Measurements from ENCODE around the gene ARG1.

Gene ARG1

DNA sequence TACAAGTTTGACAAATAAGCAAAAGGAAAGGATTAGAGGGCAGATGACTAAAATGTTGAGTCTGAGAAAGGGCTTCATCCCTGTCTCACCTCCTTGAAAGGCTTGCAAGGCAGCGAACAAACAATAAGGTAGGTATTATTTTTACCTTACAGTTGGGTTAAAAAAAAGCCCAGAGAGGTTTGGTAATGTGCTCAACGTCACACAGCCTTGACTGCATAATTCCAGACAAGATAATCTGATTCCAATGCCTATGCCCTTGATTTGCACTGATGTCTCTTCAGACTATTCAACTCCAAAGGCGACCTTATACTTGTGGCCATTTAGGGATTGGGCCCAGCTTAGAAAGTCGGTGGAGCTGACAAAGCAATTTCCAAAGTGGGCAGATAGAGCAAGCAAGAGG lies 1.7 kb downstream of the ARG1 start:
- CTCF ChIA-PET = interaction anchor here (1.4 kb wide), 1 partner anchor 37 kb away, joined by 3 read pairs; no protein-coding TSS in a partner anchor
- TF ChIP-seq, protein P1, sequence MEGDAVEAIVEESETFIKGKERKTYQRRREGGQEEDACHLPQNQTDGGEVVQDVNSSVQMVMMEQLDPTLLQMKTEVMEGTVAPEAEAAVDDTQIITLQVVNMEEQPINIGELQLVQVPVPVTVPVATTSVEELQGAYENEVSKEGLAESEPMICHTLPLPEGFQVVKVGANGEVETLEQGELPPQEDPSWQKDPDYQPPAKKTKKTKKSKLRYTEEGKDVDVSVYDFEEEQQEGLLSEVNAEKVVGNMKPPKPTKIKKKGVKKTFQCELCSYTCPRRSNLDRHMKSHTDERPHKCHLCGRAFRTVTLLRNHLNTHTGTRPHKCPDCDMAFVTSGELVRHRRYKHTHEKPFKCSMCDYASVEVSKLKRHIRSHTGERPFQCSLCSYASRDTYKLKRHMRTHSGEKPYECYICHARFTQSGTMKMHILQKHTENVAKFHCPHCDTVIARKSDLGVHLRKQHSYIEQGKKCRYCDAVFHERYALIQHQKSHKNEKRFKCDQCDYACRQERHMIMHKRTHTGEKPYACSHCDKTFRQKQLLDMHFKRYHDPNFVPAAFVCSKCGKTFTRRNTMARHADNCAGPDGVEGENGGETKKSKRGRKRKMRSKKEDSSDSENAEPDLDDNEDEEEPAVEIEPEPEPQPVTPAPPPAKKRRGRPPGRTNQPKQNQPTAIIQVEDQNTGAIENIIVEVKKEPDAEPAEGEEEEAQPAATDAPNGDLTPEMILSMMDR (IDR thresholded peaks at IDR 0.05; ENCODE audit: control extremely low read depth, extremely low read depth, low read depth, missing control alignments) = no peak
- no peak for DNase-seq (ENCODE audit: extremely low spot score)
- POLR2A ChIA-PET = no interaction called here

DNA sequence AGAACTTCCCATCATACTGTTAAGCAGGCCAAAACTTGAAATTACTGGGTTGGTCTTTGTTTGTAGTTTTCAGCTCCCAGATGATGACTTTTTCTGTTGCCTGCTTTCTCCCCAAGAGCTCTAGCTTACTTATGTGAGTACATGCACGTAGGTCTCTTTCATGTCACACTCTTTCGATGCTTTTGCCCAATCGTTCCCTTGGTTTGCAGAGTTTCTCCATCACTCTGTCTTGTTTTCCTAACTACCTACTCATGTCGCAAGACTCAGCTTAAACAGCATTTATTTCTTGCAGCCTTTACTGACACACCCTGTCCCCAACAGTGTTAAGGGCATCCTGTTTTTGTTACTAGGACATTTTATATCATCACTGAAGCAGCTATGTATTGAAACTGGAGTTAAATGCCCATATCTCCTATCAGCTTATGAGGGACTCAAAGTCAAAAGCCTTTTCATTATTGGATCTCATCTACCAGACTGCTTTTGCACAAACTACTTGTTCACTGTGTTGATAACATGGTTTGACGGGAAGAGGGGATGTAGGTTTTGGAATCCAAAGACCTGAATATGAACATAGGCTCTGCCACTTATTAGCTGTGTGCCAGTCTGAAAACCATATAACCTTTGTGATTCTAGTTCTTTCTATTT lies 2.9 kb downstream of the ARG1 start:
- no peak for DNase-seq (ENCODE audit: extremely low spot score)
- CTCF ChIA-PET = interaction anchor here (1.1 to 1.4 kb wide), 3 partner anchors 8 to 38 kb away, joined by 3 to 4 read pairs (median 3); no protein-coding TSS in a partner anchor
- TF ChIP-seq, protein P1 (IDR thresholded peaks at IDR 0.05; ENCODE audit: control extremely low read depth, extremely low read depth, low read depth, missing control alignments) = no peak
- POLR2A ChIA-PET = no interaction called here

DNA sequence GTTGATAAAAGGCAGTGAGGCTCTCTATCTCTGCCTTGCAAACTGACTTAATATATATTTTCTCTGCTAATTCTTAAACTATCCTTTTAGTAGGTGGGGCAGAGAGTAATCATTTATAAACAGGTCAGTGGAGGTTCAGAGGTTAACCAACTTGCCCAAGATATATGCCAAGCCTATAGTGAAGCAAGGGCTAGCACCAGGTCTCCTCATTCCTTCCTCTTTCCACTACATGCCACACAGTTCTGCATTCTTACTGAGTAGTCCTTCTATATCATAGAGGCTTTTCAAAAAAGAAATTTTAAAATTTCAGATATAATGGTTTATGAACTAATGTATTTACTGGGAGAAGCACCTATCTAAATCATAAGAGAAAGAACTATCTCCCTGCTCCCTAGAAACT lies 8.5 kb downstream of the ARG1 start:
- POLR2A ChIA-PET = no interaction called here
- CTCF ChIA-PET = no interaction called here
- no peak for DNase-seq (ENCODE audit: extremely low spot score)
- TF ChIP-seq, protein P1 (IDR thresholded peaks at IDR 0.05; ENCODE audit: control extremely low read depth, extremely low read depth, low read depth, missing control alignments) = no peak

DNA sequence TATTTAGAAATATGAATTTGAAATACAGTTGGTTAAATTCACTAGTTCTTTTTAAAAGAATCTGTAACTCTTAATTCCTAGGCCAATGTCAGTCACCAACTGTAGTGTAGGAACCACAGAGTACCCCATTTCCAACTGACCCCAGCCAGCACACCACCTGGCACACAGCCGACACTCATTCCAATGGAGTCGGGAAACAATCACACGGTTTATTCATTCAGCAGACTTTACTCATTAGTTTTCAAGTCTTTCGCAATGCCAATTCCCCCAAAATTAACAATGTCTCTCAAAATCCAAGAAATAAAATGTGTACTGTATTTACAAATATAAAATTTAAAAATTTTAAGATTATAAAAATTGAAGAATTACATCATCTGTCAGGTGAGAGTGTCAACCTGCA lies 13.5 kb downstream of the ARG1 start:
- no peak for DNase-seq (ENCODE audit: extremely low spot score)
- TF ChIP-seq, protein P1 (IDR thresholded peaks at IDR 0.05; ENCODE audit: control extremely low read depth, extremely low read depth, low read depth, missing control alignments) = no peak
- CTCF ChIA-PET = interaction anchor here (0.9 to 3.6 kb wide), 2 partner anchors 41 to 1148 kb away, joined by 3 to 16 read pairs; partner anchors contain the start of gene MED23
- POLR2A ChIA-PET = no interaction called here

DNA sequence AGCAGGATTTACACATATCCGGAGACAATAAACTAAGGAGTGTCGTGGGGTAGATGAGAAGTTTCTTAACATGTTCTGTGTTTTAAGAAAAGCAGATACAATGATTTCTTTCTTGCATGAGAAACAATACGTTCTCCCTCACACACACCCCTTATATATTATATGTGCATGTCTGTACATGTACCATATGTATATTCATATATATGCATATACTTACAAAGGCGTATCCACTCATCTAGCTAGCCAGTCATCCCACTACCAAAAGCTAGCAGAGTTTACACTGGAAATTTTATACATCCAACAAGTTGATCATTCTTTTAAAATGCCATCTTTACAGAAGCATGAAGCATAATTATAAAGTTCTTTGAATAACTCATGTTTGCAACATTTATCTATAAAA lies 14.9 kb downstream of the ARG1 start:
- ChIA-PET POLR2A (no interaction called here), CTCF (no interaction called here)
- no peak for DNase-seq (ENCODE audit: extremely low spot score)
- TF ChIP-seq, protein P1 (IDR thresholded peaks at IDR 0.05; ENCODE audit: control extremely low read depth, extremely low read depth, low read depth, missing control alignments) = no peak

DNA sequence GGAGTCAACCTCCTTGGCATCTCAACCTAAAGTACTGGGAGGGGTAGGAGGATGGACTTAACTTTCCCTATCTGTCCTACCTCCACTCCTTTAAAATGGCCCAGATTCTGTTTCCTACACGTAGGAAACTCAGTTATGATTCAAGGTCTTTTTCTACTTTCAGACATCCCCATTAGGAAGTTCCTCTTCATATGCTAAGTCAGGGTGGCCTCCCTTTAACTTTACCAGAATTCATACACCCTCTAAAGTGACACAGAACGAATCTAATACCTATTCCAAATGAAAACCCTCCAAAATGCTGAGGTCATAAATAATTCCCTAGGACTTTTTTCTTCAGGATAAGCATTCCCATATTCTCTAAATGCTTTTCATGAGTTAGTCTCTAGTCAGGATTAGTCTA lies 15.6 kb downstream of the ARG1 start:
- CTCF ChIA-PET = no interaction called here
- TF ChIP-seq, protein P1 (IDR thresholded peaks at IDR 0.05; ENCODE audit: control extremely low read depth, extremely low read depth, low read depth, missing control alignments) = no peak
- DNase-seq (ENCODE audit: extremely low spot score) = no peak
- POLR2A ChIA-PET = no interaction called here
